ENCODE results near the gene CTBP2. TPM values are rescaled to one million over a fixed set of nuclear protein-coding genes. Genes with fewer than 3 reads are reported as not detected.
A peak's percentile ranks its signal among the peaks of the same experiment; 100 is the strongest.

Gene CTBP2
- total RNA-seq, 2 donors from 2014 or later = 26.0 to 36.0 TPM

GRCh38 chr10:125092564-125093031, 67.8 kb downstream of the CTBP2 start:
- no peaks in the 10 kb centered on the region for H3K9me3 ChIP-seq
- H3K36me3 ChIP-seq = peaks cover 9% of the 10 kb centered on the region
- no peak overlapping the region for H3K4me3 ChIP-seq
- no peaks in the 10 kb centered on the region for H3K27me3 ChIP-seq
- no peak for TF ChIP-seq CTCF (IDR thresholded peaks at IDR 0.05)
- peak overlapping the region; percentile 73 to 78 for H3K27ac ChIP-seq
- no peak for DNase-seq (ENCODE audit: low spot score)
- H3K4me1 ChIP-seq = peaks cover 0 to 70% of the 10 kb centered on the region in 2 donors

GRCh38 chr10:125091891-125092290, 68.5 kb downstream of the CTBP2 start:
- no peak overlapping the region for H3K27ac ChIP-seq
- H3K4me3 ChIP-seq = no peak overlapping the region
- H3K9me3 ChIP-seq = no peaks in the 10 kb centered on the region
- no peaks in the 10 kb centered on the region for H3K27me3 ChIP-seq
- no peak for TF ChIP-seq CTCF (IDR thresholded peaks at IDR 0.05)
- DNase-seq (ENCODE audit: low spot score) = no peak
- peaks cover 0 to 70% of the 10 kb centered on the region in 2 donors for H3K4me1 ChIP-seq
- peaks cover 12% of the 10 kb centered on the region for H3K36me3 ChIP-seq

- Histone ChIP-seq H3K4me3 (no peak overlapping the region), H3K36me3 (peaks cover 12% of the 10 kb centered on the region), H3K27me3 (no peaks in the 10 kb centered on the region), H3K9me3 (no peaks in the 10 kb centered on the region), H3K27ac (no peak overlapping the region), H3K4me1 (peaks cover 0 to 65% of the 10 kb centered on the region in 2 donors)
- no peak for DNase-seq (ENCODE audit: low spot score)
- TF ChIP-seq CTCF (IDR thresholded peaks at IDR 0.05) = no peak
These were observed 70.9 kb downstream of the CTBP2 start for GRCh38 chr10:125089469-125089868.

GRCh38 chr10:125087897-125088215, 72.5 kb downstream of the CTBP2 start:
- H3K27ac ChIP-seq = no peak overlapping the region
- H3K4me3 ChIP-seq = no peak overlapping the region
- DNase-seq (ENCODE audit: low spot score) = no peak
- no peaks in the 10 kb centered on the region for H3K27me3 ChIP-seq
- peaks cover 0 to 65% of the 10 kb centered on the region in 2 donors for H3K4me1 ChIP-seq
- peaks cover 12% of the 10 kb centered on the region for H3K36me3 ChIP-seq
- no peak for TF ChIP-seq CTCF (IDR thresholded peaks at IDR 0.05)
- no peaks in the 10 kb centered on the region for H3K9me3 ChIP-seq

- DNase-seq (ENCODE audit: low spot score) = no peak
- Histone ChIP-seq H3K4me3 (no peak overlapping the region), H3K36me3 (peaks cover 12% of the 10 kb centered on the region), H3K27me3 (no peaks in the 10 kb centered on the region), H3K9me3 (no peaks in the 10 kb centered on the region), H3K27ac (no peak overlapping the region), H3K4me1 (peaks cover 0 to 64% of the 10 kb centered on the region in 2 donors)
- TF ChIP-seq CTCF (IDR thresholded peaks at IDR 0.05) = no peak
These were observed 73.0 kb downstream of the CTBP2 start for GRCh38 chr10:125087191-125087896.

GRCh38 chr10:125086691-125087090, 73.7 kb downstream of the CTBP2 start:
- Histone ChIP-seq H3K27me3 (no peaks in the 10 kb centered on the region), H3K9me3 (no peaks in the 10 kb centered on the region), H3K4me3 (no peak overlapping the region), H3K36me3 (peaks cover 12% of the 10 kb centered on the region), H3K27ac (no peak overlapping the region), H3K4me1 (peaks cover 0 to 64% of the 10 kb centered on the region in 2 donors)
- no peak for TF ChIP-seq CTCF (IDR thresholded peaks at IDR 0.05)
- DNase-seq (ENCODE audit: low spot score) = no peak
